ENCODE measurements around the gene TLCD3B.

DNA sequence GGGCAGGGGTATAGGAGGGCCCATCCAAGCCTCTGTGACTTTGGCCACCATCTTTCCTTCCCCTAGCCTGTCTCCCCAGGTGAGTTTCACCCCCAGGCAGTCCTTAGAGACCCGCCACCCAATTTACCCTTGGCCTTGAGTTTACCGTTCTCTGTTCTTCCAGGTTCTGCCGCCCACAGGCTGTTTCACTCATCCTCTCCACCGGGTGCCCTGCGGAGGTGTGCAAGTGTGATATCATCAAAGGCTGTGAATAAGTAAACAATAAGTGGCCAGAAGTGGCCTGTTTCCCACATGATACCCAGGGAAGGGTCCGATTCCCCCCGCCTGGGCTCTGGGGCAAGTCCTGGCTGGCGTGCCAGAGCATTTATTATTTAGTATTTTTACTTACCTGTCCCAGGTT lies 15.1 kb upstream of the TLCD3B start:
- no peak for TF ChIP-seq CTCF (IDR thresholded peaks at IDR 0.05)
- no peak for TF ChIP-seq POLR2A (IDR thresholded peaks at IDR 0.05)
- no peak for TF ChIP-seq EP300 (IDR thresholded peaks at IDR 0.05)
